ENCODE measurements around the gene MSI2.
"Not testable (repeated sequence)": the region's sequence is repeated elsewhere in the genome, so short reads cannot be mapped to it uniquely, and the experiment has no call there.

MSI2 gene

GRCh38 chr17:57498443-57498842 lies 242.1 kb downstream of the MSI2 start:
- DNase-seq (ENCODE audit: low read depth): no peak
- H3K4me3 ChIP-seq (ENCODE audit: low read depth, low read length): no peak overlapping the region
- TF ChIP-seq CTCF (IDR thresholded peaks at IDR 0.05; ENCODE audit: control insufficient read depth, extremely low read depth, insufficient read depth): no peak

- H3K4me3 ChIP-seq (ENCODE audit: low read depth, low read length); DNase-seq (ENCODE audit: low read depth): not testable (repeated sequence)
Observed at GRCh38 chr17:57499221-57499620, 242.9 kb downstream of the MSI2 start.

- H3K4me3 ChIP-seq (ENCODE audit: low read depth, low read length): no peak overlapping the region
- no peak for DNase-seq (ENCODE audit: low read depth)
- TF ChIP-seq CTCF (IDR thresholded peaks at IDR 0.05; ENCODE audit: control insufficient read depth, extremely low read depth, insufficient read depth): no peak
Observed at GRCh38 chr17:57499648-57500049, 243.3 kb downstream of the MSI2 start.

GRCh38 chr17:57501016-57501415 lies 244.7 kb downstream of the MSI2 start:
- H3K4me3 ChIP-seq (ENCODE audit: low read depth, low read length): no peak overlapping the region
- no peak for TF ChIP-seq CTCF (IDR thresholded peaks at IDR 0.05; ENCODE audit: control insufficient read depth, extremely low read depth, insufficient read depth)
- no peak for DNase-seq (ENCODE audit: low read depth)

- H3K4me3 ChIP-seq (ENCODE audit: low read depth, low read length): no peak overlapping the region
- TF ChIP-seq CTCF (IDR thresholded peaks at IDR 0.05; ENCODE audit: control insufficient read depth, extremely low read depth, insufficient read depth): no peak
- no peak for DNase-seq (ENCODE audit: low read depth)
Observed at GRCh38 chr17:57502022-57502421, 245.7 kb downstream of the MSI2 start.

GRCh38 chr17:57502811-57503241 lies 246.5 kb downstream of the MSI2 start:
- TF ChIP-seq CTCF (IDR thresholded peaks at IDR 0.05; ENCODE audit: control insufficient read depth, extremely low read depth, insufficient read depth): no peak
- DNase-seq (ENCODE audit: low read depth): no peak
- no peak overlapping the region for H3K4me3 ChIP-seq (ENCODE audit: low read depth, low read length)

GRCh38 chr17:57504208-57504607 lies 247.9 kb downstream of the MSI2 start:
- H3K4me3 ChIP-seq (ENCODE audit: low read depth, low read length): no peak overlapping the region
- TF ChIP-seq CTCF (IDR thresholded peaks at IDR 0.05; ENCODE audit: control insufficient read depth, extremely low read depth, insufficient read depth): no peak
- DNase-seq (ENCODE audit: low read depth): no peak

Measured in LNCaP clone FGC (cell line).